Measurements from ENCODE around the gene USP1. TPM values are rescaled to one million over a fixed set of nuclear protein-coding genes. Genes with fewer than 3 reads are reported as not detected.

USP1 gene
- total and polyA plus RNA-seq, 2 donors from 2014 or later: 10.0 to 27.1 TPM

DNA sequence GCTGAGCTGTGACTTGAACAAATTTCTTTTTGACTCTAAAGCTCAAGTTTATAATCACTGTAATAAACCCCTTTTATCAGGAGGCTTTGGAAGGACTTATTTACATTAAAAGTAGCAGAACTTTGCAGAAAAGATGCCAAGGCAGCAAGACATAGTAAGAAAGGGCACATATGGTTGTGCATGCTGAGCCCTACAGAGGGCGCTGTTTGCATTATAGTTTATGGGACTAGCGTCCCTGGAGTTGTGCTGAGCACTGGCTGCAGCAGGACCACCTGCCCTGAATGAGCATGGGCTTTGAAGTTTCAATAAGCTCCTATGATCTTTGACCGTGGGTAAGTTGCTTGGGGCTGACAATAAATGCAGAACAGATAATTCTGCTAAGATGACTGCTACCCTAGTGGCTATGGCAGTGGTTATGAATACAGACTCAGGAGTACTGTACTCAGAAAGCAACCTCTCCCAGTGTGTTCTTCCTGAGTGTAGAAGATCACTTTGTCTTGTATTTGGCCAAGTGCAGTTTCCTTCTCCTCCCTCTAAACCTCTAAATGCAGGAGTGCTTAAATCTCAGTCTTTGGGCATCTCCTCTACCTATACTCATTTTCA lies 45.4 kb upstream of the USP1 start:
- Histone ChIP-seq H3K4me3 (ENCODE audit: low read length in 3 of 3) (no peak overlapping the region), H3K9me3 (ENCODE audit: control insufficient read depth in 2 of 3, insufficient read depth in 1 of 3, low read length in 3 of 3) (no peaks in the 10 kb centered on the region), H3K4me1 (ENCODE audit: control insufficient read depth in 2 of 3, insufficient read depth in 2 of 3, low read depth in 1 of 3, low read length in 3 of 3) (no peaks in the 10 kb centered on the region), H3K27me3 (ENCODE audit: control insufficient read depth, insufficient read depth, low read length) (no peaks in the 10 kb centered on the region), H3K9ac (ENCODE audit: low read length in 3 of 3) (no peak overlapping the region), H3K36me3 (ENCODE audit: control insufficient read depth in 2 of 3, insufficient read depth in 3 of 3, low read length in 3 of 3) (no peaks in the 10 kb centered on the region), H3K27ac (ENCODE audit: low read depth in 2 of 2, low read length in 2 of 2) (no peak overlapping the region)
- DNase-seq: peak in 3 of 5 donors; percentile 21 to 55 (median 35)
- intact Hi-C loops (cut with DNase I): no loop called here
- peak; percentile 14 for TF ChIP-seq CTCF (IDR thresholded peaks at IDR 0.05; ENCODE audit: borderline replicate concordance, extremely low read depth, insufficient read depth)
- no peak for FAIRE-seq

- intact Hi-C loops (cut with DNase I): no loop called here
- Histone ChIP-seq H3K27me3 (ENCODE audit: control insufficient read depth, insufficient read depth, low read length) (no peaks in the 10 kb centered on the region), H3K4me1 (ENCODE audit: control insufficient read depth in 2 of 3, insufficient read depth in 2 of 3, low read depth in 1 of 3, low read length in 3 of 3) (no peaks in the 10 kb centered on the region), H3K27ac (ENCODE audit: low read depth in 2 of 2, low read length in 2 of 2) (no peak overlapping the region), H3K9me3 (ENCODE audit: control insufficient read depth in 2 of 3, insufficient read depth in 1 of 3, low read length in 3 of 3) (no peaks in the 10 kb centered on the region), H3K4me3 (ENCODE audit: low read length in 3 of 3) (no peak overlapping the region), H3K9ac (ENCODE audit: low read length in 3 of 3) (no peak overlapping the region), H3K36me3 (ENCODE audit: control insufficient read depth in 2 of 3, insufficient read depth in 3 of 3, low read length in 3 of 3) (no peaks in the 10 kb centered on the region)
- no peak for DNase-seq
- no peak for TF ChIP-seq CTCF (IDR thresholded peaks at IDR 0.05; ENCODE audit: borderline replicate concordance, extremely low read depth, insufficient read depth)
- no peak for FAIRE-seq
These were observed 43.9 kb upstream of the USP1 start for GRCh38 chr1:62392951-62393350.

DNA sequence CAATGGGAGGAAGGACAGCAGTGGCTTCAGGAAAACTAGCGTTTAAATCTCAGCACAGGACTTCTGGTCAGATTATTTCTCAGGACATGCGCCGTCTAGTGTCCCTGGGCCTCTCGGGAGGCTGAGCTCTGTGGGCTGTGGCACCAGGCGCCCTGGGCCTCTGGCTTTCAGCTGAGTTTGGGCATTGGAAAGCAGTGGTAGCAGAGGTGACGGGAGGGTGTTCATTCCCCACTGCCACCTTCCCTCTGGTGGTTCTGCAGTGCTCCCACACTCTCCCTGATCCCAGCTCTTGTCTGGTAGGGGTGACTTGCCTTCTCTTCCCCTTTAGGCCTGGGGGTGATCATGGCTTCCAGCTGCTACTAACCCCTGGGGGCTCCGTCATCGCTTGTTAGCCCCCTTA lies 42.2 kb upstream of the USP1 start:
- Histone ChIP-seq H3K4me1 (ENCODE audit: control insufficient read depth in 2 of 3, insufficient read depth in 2 of 3, low read depth in 1 of 3, low read length in 3 of 3) (no peaks in the 10 kb centered on the region), H3K27me3 (ENCODE audit: control insufficient read depth, insufficient read depth, low read length) (no peaks in the 10 kb centered on the region), H3K9ac (ENCODE audit: low read length in 3 of 3) (no peak overlapping the region), H3K27ac (ENCODE audit: low read depth in 2 of 2, low read length in 2 of 2) (no peak overlapping the region), H3K36me3 (ENCODE audit: control insufficient read depth in 2 of 3, insufficient read depth in 3 of 3, low read length in 3 of 3) (no peaks in the 10 kb centered on the region), H3K9me3 (ENCODE audit: control insufficient read depth in 2 of 3, insufficient read depth in 1 of 3, low read length in 3 of 3) (no peaks in the 10 kb centered on the region), H3K4me3 (ENCODE audit: low read length in 3 of 3) (no peak overlapping the region)
- intact Hi-C loops (cut with DNase I): no loop called here
- DNase-seq (no peak), FAIRE-seq (no peak)
- TF ChIP-seq CTCF (IDR thresholded peaks at IDR 0.05; ENCODE audit: borderline replicate concordance, extremely low read depth, insufficient read depth): no peak

- FAIRE-seq (no peak), DNase-seq (no peak)
- Histone ChIP-seq H3K27ac (ENCODE audit: low read depth in 2 of 2, low read length in 2 of 2) (no peak overlapping the region), H3K9ac (ENCODE audit: low read length in 3 of 3) (no peak overlapping the region), H3K36me3 (ENCODE audit: control insufficient read depth in 2 of 3, insufficient read depth in 3 of 3, low read length in 3 of 3) (no peaks in the 10 kb centered on the region), H3K4me1 (ENCODE audit: control insufficient read depth in 2 of 3, insufficient read depth in 2 of 3, low read depth in 1 of 3, low read length in 3 of 3) (no peaks in the 10 kb centered on the region), H3K27me3 (ENCODE audit: control insufficient read depth, insufficient read depth, low read length) (no peaks in the 10 kb centered on the region), H3K9me3 (ENCODE audit: control insufficient read depth in 2 of 3, insufficient read depth in 1 of 3, low read length in 3 of 3) (no peaks in the 10 kb centered on the region), H3K4me3 (ENCODE audit: low read length in 3 of 3) (no peak overlapping the region)
- intact Hi-C loops (cut with DNase I): no loop called here
- TF ChIP-seq CTCF (IDR thresholded peaks at IDR 0.05; ENCODE audit: borderline replicate concordance, extremely low read depth, insufficient read depth): no peak
These were observed 41.6 kb upstream of the USP1 start for GRCh38 chr1:62395291-62395690.

Data from kidney (tissue), 14 donors.